ENCODE data around the gene OR51S1.
"Not testable (repeated sequence)": the region's sequence is repeated elsewhere in the genome, so short reads cannot be mapped to it uniquely, and the experiment has no call there.

OR51S1 gene

GRCh38 chr11:4801316-4801715 is 47.7 kb downstream of the OR51S1 start:
- DNase-seq, result not testable (repeated sequence)

GRCh38 chr11:4798427-4799183 is 50.4 kb downstream of the OR51S1 start:
- DNase-seq, result no peak
